H1 (cell line): Measurements from ENCODE around the gene TROAP. TPM values are rescaled to one million over a fixed set of nuclear protein-coding genes. Genes with fewer than 3 reads are reported as not detected.

Source experiments
- CBX8 ChIP-seq: fragments of 300-800, 300-1000 bp; sonication (generic); IDR thresholded peaks from 2 replicates; pipeline ENCODE4 v1.7.1; 2016; ENCODE audit warnings: low read depth, low read length, borderline replicate concordance
- EZH2 ChIP-seq: fragments of 200-600 bp; sonication (generic); IDR thresholded peaks from 2 replicates; pipeline ENCODE4 v1.7.1; 2012; ENCODE audit warnings: low read depth, mild to moderate bottlenecking, moderate library complexity, low read length, inconsistent platforms; ENCODE audit not compliant: severe bottlenecking
- HDAC2 ChIP-seq, 2 experiments: fragments of 300-600 bp in 1 of 2; sonication (generic) in 1 of 2; IDR thresholded peaks; 2 replicates each; pipeline ENCODE4 v1.6.1; 2011 to 2012; ENCODE audit warnings: low read depth in 2 of 2, low read length in 2 of 2, mild to moderate bottlenecking in 2 of 2, moderate library complexity in 2 of 2, borderline replicate concordance in 1 of 2, inconsistent platforms in 1 of 2
- JUND ChIP-seq: IDR thresholded peaks from 2 replicates; pipeline ENCODE4 v1.6.1; 2011; ENCODE audit warnings: mild to moderate bottlenecking, improper control_type of control experiment, low read length
- KDM4A ChIP-seq: IDR thresholded peaks from one replicate; pipeline ENCODE4 v1.7.1; 2012; ENCODE audit warnings: low read depth, mild to moderate bottlenecking, moderate library complexity, low read length, inconsistent platforms; ENCODE audit not compliant: severe bottlenecking
- NRF1 ChIP-seq: IDR thresholded peaks from 2 replicates; pipeline ENCODE4 v1.6.1; 2011; ENCODE audit warnings: mild to moderate bottlenecking, low read depth, low read length, improper control_type of control experiment
- POLR2A ChIP-seq, 2 experiments: IDR thresholded peaks; 1 replicate in 1 of 2; 2 replicates in 1 of 2; pipeline ENCODE4 v1.6.1; 2011; ENCODE audit warnings: low read depth in 2 of 2, low read length in 2 of 2, mild to moderate bottlenecking in 2 of 2; ENCODE audit errors: control extremely low read depth in 1 of 2
- RXRA ChIP-seq: IDR thresholded peaks from 2 replicates; pipeline ENCODE4 v1.6.1; 2011; ENCODE audit warnings: low read depth, mild to moderate bottlenecking, low read length, moderate library complexity; ENCODE audit not compliant: insufficient read depth
- polyA plus RNA-seq, 7 experiments: library from polyadenylated mRNA; depleted of rRNA in 3 of 7; stranded (reverse) in 5 of 7; unstranded in 2 of 7; fragments of >200 nt in 5 of 7; fragments of 200-250 nt in 2 of 7; gene quantifications; 1 replicate in 5 of 7; 2 replicates in 1 of 7; 4 replicates in 1 of 7; pipeline versions ENCODE4 v1.2.1 to v1.2.3, GENCODE V29; 2011 to 2013; ENCODE audit warnings: missing spikeins in 2 of 7, mixed read lengths in 2 of 7
- total RNA-seq: library from RNA; stranded (reverse); fragmentation: NEBNext Ultra II Directional; extraction: Animal tissue kit (Norgen Biotek cat#: 25700); gene quantifications from 2 replicates; pipeline ENCODE4 v1.2.1, GENCODE V29; 2021
- TF ChIP-seq, protein P1 (sequence below): fragments of 300-600 bp; sonication (generic); IDR thresholded peaks from 2 replicates; pipeline ENCODE4 v1.7.1; 2012; ENCODE audit warnings: low read length, moderate library complexity, mild to moderate bottlenecking, inconsistent platforms; ENCODE audit not compliant: insufficient replicate concordance

Gene TROAP
- total and polyA plus RNA-seq, 2 of the 8 experiments (the other 6 are each of a cell fraction or from before 2014, with no cell fraction given): 36.7 to 52.0 TPM

DNA sequence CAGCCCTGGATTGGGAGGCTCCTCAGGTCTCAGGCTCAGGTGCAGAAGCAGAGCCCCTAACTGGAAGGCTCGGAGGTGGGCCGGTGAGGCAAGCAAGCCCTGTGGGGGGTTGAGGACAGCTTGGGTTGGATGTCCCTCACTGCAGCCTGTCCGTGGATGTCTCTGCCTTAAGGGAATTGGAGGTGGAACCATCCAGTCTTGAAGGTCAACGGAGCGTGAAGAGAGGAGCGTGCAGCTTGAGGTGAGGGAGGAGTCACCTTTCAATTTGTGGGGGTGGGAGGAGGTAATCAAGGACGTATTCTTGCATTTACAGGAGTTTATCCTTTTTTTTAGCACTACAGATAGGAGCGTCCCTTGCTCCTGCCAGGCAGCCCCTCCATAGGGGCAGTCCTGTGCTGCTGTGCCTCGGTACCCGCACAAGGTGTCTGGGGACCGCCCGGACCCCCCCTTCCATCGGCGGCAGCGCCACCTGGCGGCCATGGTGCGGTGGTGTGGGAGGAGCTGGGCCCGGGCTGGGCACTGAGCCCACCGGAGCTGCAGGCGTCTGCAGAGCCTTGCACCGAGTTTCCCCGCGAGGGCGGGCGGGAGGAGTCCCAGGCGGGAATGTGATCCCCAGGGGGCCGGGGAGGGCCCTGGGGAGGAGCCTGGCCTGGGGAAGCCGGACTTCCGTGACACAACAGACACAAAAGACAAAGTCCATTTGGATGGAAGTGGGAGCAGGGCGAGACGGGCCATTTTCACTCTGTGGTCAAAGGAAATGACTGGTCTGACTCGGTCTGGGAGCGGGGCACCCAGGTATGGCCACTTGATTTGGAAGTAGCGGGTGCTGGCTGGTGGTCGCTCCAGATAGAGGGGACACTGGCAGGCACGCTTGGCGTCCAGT is 24.5 kb downstream of the TROAP start (continued):
- TF ChIP-seq, protein P1, sequence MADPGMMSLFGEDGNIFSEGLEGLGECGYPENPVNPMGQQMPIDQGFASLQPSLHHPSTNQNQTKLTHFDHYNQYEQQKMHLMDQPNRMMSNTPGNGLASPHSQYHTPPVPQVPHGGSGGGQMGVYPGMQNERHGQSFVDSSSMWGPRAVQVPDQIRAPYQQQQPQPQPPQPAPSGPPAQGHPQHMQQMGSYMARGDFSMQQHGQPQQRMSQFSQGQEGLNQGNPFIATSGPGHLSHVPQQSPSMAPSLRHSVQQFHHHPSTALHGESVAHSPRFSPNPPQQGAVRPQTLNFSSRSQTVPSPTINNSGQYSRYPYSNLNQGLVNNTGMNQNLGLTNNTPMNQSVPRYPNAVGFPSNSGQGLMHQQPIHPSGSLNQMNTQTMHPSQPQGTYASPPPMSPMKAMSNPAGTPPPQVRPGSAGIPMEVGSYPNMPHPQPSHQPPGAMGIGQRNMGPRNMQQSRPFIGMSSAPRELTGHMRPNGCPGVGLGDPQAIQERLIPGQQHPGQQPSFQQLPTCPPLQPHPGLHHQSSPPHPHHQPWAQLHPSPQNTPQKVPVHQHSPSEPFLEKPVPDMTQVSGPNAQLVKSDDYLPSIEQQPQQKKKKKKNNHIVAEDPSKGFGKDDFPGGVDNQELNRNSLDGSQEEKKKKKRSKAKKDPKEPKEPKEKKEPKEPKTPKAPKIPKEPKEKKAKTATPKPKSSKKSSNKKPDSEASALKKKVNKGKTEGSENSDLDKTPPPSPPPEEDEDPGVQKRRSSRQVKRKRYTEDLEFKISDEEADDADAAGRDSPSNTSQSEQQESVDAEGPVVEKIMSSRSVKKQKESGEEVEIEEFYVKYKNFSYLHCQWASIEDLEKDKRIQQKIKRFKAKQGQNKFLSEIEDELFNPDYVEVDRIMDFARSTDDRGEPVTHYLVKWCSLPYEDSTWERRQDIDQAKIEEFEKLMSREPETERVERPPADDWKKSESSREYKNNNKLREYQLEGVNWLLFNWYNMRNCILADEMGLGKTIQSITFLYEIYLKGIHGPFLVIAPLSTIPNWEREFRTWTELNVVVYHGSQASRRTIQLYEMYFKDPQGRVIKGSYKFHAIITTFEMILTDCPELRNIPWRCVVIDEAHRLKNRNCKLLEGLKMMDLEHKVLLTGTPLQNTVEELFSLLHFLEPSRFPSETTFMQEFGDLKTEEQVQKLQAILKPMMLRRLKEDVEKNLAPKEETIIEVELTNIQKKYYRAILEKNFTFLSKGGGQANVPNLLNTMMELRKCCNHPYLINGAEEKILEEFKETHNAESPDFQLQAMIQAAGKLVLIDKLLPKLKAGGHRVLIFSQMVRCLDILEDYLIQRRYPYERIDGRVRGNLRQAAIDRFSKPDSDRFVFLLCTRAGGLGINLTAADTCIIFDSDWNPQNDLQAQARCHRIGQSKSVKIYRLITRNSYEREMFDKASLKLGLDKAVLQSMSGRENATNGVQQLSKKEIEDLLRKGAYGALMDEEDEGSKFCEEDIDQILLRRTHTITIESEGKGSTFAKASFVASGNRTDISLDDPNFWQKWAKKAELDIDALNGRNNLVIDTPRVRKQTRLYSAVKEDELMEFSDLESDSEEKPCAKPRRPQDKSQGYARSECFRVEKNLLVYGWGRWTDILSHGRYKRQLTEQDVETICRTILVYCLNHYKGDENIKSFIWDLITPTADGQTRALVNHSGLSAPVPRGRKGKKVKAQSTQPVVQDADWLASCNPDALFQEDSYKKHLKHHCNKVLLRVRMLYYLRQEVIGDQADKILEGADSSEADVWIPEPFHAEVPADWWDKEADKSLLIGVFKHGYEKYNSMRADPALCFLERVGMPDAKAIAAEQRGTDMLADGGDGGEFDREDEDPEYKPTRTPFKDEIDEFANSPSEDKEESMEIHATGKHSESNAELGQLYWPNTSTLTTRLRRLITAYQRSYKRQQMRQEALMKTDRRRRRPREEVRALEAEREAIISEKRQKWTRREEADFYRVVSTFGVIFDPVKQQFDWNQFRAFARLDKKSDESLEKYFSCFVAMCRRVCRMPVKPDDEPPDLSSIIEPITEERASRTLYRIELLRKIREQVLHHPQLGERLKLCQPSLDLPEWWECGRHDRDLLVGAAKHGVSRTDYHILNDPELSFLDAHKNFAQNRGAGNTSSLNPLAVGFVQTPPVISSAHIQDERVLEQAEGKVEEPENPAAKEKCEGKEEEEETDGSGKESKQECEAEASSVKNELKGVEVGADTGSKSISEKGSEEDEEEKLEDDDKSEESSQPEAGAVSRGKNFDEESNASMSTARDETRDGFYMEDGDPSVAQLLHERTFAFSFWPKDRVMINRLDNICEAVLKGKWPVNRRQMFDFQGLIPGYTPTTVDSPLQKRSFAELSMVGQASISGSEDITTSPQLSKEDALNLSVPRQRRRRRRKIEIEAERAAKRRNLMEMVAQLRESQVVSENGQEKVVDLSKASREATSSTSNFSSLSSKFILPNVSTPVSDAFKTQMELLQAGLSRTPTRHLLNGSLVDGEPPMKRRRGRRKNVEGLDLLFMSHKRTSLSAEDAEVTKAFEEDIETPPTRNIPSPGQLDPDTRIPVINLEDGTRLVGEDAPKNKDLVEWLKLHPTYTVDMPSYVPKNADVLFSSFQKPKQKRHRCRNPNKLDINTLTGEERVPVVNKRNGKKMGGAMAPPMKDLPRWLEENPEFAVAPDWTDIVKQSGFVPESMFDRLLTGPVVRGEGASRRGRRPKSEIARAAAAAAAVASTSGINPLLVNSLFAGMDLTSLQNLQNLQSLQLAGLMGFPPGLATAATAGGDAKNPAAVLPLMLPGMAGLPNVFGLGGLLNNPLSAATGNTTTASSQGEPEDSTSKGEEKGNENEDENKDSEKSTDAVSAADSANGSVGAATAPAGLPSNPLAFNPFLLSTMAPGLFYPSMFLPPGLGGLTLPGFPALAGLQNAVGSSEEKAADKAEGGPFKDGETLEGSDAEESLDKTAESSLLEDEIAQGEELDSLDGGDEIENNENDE: no peak
- TF ChIP-seq NRF1 (no peak), HDAC2 (IDR thresholded peaks at IDR 0.05; ENCODE audit: borderline replicate concordance in 1 of 2, low read depth in 2 of 2, low read length in 2 of 2) (peak in 1 of 2 experiments; percentile 54; a peak in 1 of 4 replicates), JUND (peak; percentile 25; the same call in 1 of the 2 replicates), CBX8 (no peak), EZH2 (no peak), KDM4A (peak; percentile 15), POLR2A (IDR thresholded peaks at IDR 0.05; ENCODE audit: control extremely low read depth in 1 of 2, low read depth in 2 of 2, low read length in 2 of 2) (no peak), RXRA (no peak)
